ENCODE data around the gene KLHL20.
A peak's percentile ranks its signal among the peaks of the same experiment; 100 is the strongest.
"Not testable (repeated sequence)": the region's sequence is repeated elsewhere in the genome, so short reads cannot be mapped to it uniquely, and the experiment has no call there.

Gene KLHL20

DNA sequence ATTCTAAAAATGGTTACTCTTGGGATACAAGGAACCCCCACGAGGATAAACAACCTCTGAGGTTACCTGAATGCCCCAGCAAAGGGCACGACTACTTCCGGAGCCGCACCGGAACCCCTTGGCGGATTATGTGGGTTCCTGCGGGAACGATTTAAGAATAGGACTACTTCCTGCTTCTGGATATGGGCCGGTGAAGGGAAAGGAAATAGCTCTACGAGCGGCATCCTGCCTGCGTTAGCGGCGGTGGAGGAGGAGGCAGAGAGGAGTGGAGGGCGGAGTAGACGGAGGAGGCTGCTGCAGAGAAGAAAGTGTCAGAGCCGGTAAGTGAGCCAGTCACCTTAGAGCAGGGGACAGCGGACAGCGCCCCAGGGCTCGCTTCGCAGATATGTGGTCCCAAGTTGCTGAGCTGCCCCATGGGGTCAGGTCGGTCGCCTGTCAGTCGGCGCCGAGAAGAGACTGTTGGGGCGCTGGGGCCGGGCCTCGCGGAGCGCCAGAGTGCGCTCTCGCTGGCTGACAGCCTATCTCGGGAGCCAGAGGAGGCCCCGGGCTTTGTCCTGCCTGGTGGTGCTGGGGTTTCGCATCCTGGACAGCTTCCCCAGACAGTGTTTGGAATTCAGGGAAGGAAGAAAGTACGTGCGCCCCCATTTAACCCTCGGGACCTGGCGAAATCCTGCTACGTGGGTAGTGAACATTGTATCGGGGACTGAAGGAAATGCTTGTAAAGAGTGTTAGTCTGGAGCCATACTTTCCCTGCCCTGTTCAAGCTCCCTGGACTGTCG, at the start of gene KLHL20:
TSS of gene KLHL20 (plus strand) at position 223 of the 779 bp plus-strand sequence. CDS start 1,063 bp downstream, outside the sequence.
- peaks cover 27% of the 10 kb centered on the region for H3K4me1 Mint-ChIP-seq
- H3K27me3 Mint-ChIP-seq = peaks cover 8% of the 10 kb centered on the region

GRCh38 chr1:173666646-173667045, 48.1 kb upstream of the KLHL20 start:
- H3K36me3 Mint-ChIP-seq = no peaks in the 10 kb centered on the region
- peaks cover 6% of the 10 kb centered on the region for H3K4me1 Mint-ChIP-seq
- no peak overlapping the region for H3K4me3 Mint-ChIP-seq
- H3K9me3 Mint-ChIP-seq = no peaks in the 10 kb centered on the region
- no peak overlapping the region for H3K27ac Mint-ChIP-seq
- H3K27me3 Mint-ChIP-seq = peaks cover 28% of the 10 kb centered on the region

More for the DNA sequence above, at the start of gene KLHL20:
- no peaks in the 10 kb centered on the region for H3K9me3 Mint-ChIP-seq
- H3K27ac Mint-ChIP-seq = peak within 1 kb of the TSS; percentile 94
- peaks cover 3% of the 10 kb centered on the region for H3K36me3 Mint-ChIP-seq
- H3K4me3 Mint-ChIP-seq = peak within 1 kb of the TSS; percentile 92

DNA sequence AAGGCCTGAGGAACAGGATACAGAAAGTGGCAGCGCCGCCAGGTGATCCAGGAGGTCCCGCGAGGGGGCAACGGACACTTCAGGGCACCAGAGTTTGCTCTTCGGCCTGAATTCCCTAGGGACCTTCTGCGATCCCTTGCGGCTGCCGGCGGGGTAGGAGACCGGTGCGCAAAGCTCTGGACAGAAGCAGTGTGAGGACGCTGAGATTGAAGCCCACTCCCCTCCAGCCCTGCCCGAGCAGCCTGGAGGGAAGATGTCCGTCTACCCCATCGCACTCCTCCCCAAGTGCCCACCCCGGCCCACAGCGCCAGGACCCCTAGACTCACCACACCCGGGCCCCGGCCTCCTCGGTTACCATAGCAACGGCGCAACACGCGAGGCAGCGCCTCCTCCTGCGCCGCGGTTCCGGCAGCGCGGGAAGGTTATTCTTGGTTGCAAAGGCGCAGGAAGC, 45.3 kb upstream of the KLHL20 start, which contains the start of gene ANKRD45:
TSS of gene ANKRD45 (minus strand) at position 361 of the 451 bp plus-strand sequence. CDS start 10,433 bp downstream, outside the sequence.
- H3K36me3 Mint-ChIP-seq = no peaks in the 10 kb centered on the region
- H3K9me3 Mint-ChIP-seq = no peaks in the 10 kb centered on the region
- H3K27me3 Mint-ChIP-seq = peaks cover 28% of the 10 kb centered on the region
- peak within 1 kb of the TSS; percentile 38 for H3K4me3 Mint-ChIP-seq
- peaks cover 6% of the 10 kb centered on the region for H3K4me1 Mint-ChIP-seq
- no peak within 1 kb of the TSS for H3K27ac Mint-ChIP-seq

- H3K36me3 Mint-ChIP-seq, H3K4me3 Mint-ChIP-seq, H3K9me3 Mint-ChIP-seq, H3K4me1 Mint-ChIP-seq, H3K27ac Mint-ChIP-seq: not testable (repeated sequence)
- peaks cover 15% of the 10 kb centered on the region for H3K27me3 Mint-ChIP-seq
Measured at GRCh38 chr1:173674496-173674895, 40.3 kb upstream of the KLHL20 start.

DNA sequence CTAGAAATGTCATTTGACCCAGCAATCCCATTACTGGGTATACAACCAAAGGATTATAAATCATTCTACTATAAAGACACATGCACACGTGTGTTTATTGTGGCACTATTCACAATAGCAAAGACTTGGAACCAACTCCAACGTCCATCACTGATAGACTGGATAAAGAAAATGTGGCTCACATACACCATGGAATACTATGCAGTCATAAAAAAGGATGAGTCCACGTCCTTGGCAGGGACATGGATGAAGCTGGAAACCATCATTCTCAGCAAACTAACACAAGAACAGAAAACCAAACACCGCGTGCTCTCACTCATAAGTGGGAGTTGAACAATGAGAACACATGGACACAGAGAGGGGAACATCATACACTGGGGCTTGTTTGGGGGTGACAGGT, 34.6 kb upstream of the KLHL20 start:
- H3K27ac Mint-ChIP-seq, H3K27me3 Mint-ChIP-seq, H3K9me3 Mint-ChIP-seq, H3K4me1 Mint-ChIP-seq, H3K4me3 Mint-ChIP-seq, H3K36me3 Mint-ChIP-seq: not testable (repeated sequence)

DNA sequence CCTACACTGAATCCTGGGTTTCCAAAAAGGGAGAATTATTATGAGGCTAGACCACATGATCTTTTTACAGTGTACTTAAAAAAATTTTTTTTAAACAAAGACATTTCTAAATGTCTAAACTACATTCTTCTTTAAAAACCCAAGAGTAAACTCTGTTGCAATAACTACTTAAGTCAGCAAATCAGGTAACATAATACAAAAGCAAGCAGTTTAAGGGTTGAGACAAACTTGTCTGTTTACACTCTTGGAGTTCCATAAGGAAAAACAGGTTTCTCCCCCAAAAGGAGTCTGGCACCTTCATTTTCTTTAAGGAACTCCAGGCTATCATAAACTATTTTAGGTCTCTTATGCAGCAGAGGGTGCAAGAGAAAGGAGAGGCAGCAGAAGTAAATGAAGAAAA, 32.6 kb upstream of the KLHL20 start:
- Mint-ChIP-seq H3K9me3 (no peaks in the 10 kb centered on the region), H3K4me1 (no peaks in the 10 kb centered on the region), H3K36me3 (peaks cover 5% of the 10 kb centered on the region), H3K4me3 (no peak overlapping the region), H3K27ac (no peak overlapping the region), H3K27me3 (peaks cover 2% of the 10 kb centered on the region)

- not testable (repeated sequence) for H3K27ac Mint-ChIP-seq, H3K4me3 Mint-ChIP-seq, H3K27me3 Mint-ChIP-seq, H3K4me1 Mint-ChIP-seq, H3K36me3 Mint-ChIP-seq, H3K9me3 Mint-ChIP-seq
Measured at GRCh38 chr1:173683838-173684237, 30.9 kb upstream of the KLHL20 start.

GRCh38 chr1:173685121-173685520, 29.7 kb upstream of the KLHL20 start:
- H3K4me3 Mint-ChIP-seq, H3K9me3 Mint-ChIP-seq, H3K36me3 Mint-ChIP-seq, H3K27ac Mint-ChIP-seq, H3K27me3 Mint-ChIP-seq: not testable (repeated sequence)
- H3K4me1 Mint-ChIP-seq = peaks cover 18% of the 10 kb centered on the region

DNA sequence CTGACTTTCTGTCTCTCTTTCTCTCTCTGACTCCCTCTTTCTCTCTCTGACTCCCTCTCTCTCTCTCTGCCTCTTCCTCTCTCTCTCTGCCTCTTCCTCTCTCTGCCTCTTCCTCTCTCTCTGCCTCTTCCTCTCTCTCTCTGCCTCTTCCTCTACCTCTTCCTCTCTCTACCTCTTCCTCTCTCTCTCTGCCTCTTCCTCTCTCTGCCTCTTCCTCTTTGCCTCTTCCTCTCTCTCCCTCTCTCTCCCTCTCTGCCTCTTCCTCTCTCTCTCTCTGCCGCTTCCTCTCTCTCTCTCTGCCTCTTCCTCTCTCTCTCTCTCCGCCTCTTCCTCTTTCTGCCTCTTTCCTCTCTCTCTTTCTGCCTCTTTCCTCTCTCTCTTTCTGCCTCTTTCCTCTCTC, 26.5 kb upstream of the KLHL20 start:
- no peaks in the 10 kb centered on the region for H3K36me3 Mint-ChIP-seq
- H3K4me1 Mint-ChIP-seq = peaks cover 18% of the 10 kb centered on the region
- H3K27ac Mint-ChIP-seq = peak overlapping the region; percentile 75
- no peak overlapping the region for H3K4me3 Mint-ChIP-seq
- H3K27me3 Mint-ChIP-seq = no peaks in the 10 kb centered on the region
- no peaks in the 10 kb centered on the region for H3K9me3 Mint-ChIP-seq

DNA sequence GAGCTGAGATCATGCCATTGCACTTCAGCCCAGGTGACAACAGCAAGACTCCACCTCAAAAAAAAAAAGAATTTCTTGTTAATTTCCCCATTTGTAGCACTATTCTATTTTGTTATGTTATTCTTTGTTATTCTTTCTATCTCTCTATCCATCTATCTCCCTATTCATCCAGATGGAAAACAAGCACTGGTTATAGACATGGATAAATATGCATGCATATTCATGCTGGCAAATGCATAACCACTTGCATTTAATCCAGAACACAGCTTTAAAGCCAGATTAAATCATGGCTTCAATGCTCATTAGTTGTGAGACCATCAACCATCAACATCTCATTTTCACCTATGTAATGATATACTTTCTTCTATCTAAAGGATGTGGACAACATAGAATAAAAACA, 21.5 kb upstream of the KLHL20 start:
- H3K9me3 Mint-ChIP-seq = no peaks in the 10 kb centered on the region
- H3K27ac Mint-ChIP-seq = no peak overlapping the region
- H3K4me3 Mint-ChIP-seq = no peak overlapping the region
- peaks cover 15% of the 10 kb centered on the region for H3K4me1 Mint-ChIP-seq
- no peaks in the 10 kb centered on the region for H3K36me3 Mint-ChIP-seq
- peaks cover 22% of the 10 kb centered on the region for H3K27me3 Mint-ChIP-seq

DNA sequence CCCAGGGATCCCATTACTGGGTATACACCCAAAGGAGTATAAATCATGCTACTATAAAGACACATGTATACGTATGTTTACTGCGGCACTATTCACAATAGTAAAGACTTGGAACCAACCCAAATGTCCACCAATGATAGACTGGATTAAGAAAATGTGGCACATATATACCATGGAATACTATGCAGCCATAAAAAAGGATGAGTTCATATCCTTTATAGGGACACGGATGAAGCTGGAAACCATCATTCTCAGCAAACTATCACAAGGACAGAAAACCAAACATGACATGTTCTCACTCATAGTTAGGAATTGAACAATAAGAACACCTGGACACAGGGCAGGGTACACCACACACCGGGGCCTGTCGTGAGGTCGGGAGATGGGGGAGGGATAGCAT, 13.5 kb upstream of the KLHL20 start:
- H3K4me1 Mint-ChIP-seq, H3K27ac Mint-ChIP-seq, H3K36me3 Mint-ChIP-seq, H3K4me3 Mint-ChIP-seq, H3K9me3 Mint-ChIP-seq: not testable (repeated sequence)
- H3K27me3 Mint-ChIP-seq = peaks cover 16% of the 10 kb centered on the region

DNA sequence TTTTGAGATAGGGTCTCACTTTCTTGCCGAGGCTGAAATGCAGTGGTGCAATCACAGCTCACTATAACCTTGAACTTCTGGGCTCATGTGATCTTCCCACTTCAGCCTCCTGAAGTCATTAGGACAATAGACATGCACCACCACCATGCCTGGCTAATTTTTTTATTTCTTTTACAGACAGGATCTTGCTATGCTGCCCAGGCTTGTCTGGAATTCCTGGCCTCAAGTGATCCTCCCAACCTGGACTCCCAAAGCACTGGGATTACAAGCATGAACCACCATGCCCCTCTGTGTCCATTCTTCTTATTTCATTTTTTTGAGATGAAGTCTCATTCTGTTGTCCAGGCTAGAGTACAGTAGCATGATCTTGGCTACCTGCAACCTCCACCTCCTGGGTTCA, 12.0 kb upstream of the KLHL20 start:
- no peak overlapping the region for H3K4me3 Mint-ChIP-seq
- H3K36me3 Mint-ChIP-seq = no peaks in the 10 kb centered on the region
- no peaks in the 10 kb centered on the region for H3K9me3 Mint-ChIP-seq
- H3K4me1 Mint-ChIP-seq = no peaks in the 10 kb centered on the region
- H3K27ac Mint-ChIP-seq = no peak overlapping the region
- H3K27me3 Mint-ChIP-seq = peaks cover 5% of the 10 kb centered on the region

DNA sequence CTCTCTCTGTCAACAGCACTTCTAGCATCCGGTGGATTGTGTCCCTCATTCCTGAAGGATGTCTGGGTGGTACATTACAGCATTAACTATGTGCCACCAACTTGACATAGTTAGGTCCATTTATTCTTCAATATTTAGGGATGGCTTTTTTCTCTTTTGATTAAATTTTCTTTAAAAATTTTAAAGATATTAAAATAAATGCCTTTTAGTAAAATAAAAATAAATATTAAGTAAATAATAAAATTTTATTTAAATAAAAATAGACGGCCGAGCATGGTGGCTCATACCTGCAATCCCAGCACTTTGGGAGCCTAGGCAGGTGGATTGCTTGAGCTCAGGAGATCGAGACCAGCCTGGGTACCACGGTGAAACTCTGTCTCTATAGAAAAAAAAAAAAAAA, 9.7 kb upstream of the KLHL20 start:
- Mint-ChIP-seq H3K4me3 (no peak overlapping the region), H3K27ac (no peak overlapping the region), H3K36me3 (peaks cover 1% of the 10 kb centered on the region), H3K9me3 (no peaks in the 10 kb centered on the region), H3K4me1 (no peaks in the 10 kb centered on the region), H3K27me3 (peaks cover 7% of the 10 kb centered on the region)

DNA sequence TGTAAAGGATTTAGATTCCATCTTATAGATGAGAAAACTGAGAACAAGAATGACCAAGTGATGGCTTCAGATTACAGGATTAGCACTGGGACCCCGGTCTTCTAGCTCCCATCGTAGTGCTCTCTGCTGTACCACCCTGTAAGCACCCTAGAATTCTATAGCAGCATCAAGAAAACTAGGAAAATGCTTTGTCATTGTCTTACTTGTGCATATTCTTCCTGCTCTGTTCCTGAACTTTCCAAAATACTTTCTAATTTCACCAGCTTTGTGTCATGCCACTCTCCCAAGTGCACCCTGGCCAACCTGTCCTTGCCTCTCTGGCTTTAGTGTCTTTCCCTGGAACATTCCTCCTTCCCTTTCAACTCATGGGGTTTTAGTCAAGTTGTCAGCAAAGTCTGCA, 6.0 kb upstream of the KLHL20 start:
- Mint-ChIP-seq H3K4me3 (no peak overlapping the region), H3K4me1 (no peaks in the 10 kb centered on the region), H3K27ac (no peak overlapping the region), H3K9me3 (no peaks in the 10 kb centered on the region), H3K36me3 (peaks cover 3% of the 10 kb centered on the region), H3K27me3 (peaks cover 13% of the 10 kb centered on the region)

DNA sequence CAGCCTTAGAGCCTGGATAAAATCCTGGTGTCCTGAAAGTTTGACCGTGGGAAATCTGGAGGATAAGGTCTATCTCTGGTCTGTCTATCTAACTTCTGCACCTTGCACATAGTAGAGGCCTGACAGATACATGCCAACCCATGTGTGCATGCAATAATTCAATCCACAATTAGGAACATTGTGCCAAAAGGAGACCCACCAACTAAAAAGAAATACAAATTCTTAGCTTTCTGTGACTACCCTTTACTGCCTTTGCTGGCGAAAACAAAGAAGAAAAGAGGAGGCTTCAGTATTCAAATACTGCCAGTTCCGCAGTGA, 381 bp upstream of the KLHL20 start:
- H3K27ac Mint-ChIP-seq = peak overlapping the region; percentile 94

DNA sequence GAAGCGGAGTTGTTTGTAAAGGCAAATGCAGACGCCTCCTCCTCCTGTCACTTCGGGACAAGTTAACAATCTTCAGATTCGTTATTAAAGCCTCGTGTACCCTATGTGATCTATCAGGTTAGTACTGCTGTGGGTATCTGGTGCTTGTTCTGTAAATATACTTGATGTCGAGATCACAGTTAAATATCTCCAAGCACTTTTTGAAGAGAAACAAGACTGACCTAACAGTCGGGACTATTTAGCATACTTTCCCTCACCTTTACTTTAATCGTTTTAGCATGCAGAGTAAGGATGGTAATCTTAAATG, 710 bp downstream of the KLHL20 start:
- peak overlapping the region; percentile 92 for H3K4me3 Mint-ChIP-seq
- no peaks in the 10 kb centered on the region for H3K9me3 Mint-ChIP-seq
- peaks cover 33% of the 10 kb centered on the region for H3K4me1 Mint-ChIP-seq
- H3K27me3 Mint-ChIP-seq = peaks cover 3% of the 10 kb centered on the region
- H3K36me3 Mint-ChIP-seq = peaks cover 4% of the 10 kb centered on the region
- peak overlapping the region; percentile 94 for H3K27ac Mint-ChIP-seq

More for the DNA sequence above, 381 bp upstream of the KLHL20 start:
- Mint-ChIP-seq H3K9me3 (no peaks in the 10 kb centered on the region), H3K36me3 (peaks cover 3% of the 10 kb centered on the region), H3K4me1 (peaks cover 23% of the 10 kb centered on the region), H3K4me3 (peak overlapping the region; percentile 92), H3K27me3 (peaks cover 9% of the 10 kb centered on the region)

- Mint-ChIP-seq H3K4me1 (peaks cover 50% of the 10 kb centered on the region), H3K4me3 (peak overlapping the region; percentile 75), H3K36me3 (peaks cover 13% of the 10 kb centered on the region), H3K27me3 (no peaks in the 10 kb centered on the region), H3K9me3 (no peaks in the 10 kb centered on the region), H3K27ac (no peak overlapping the region)
Measured at GRCh38 chr1:173717238-173717637, 2.5 kb downstream of the KLHL20 start.
